GM12878 (cell line): ENCODE results near the gene SEC22C. TPM values are rescaled to one million over a fixed set of nuclear protein-coding genes. Genes with fewer than 3 reads are reported as not detected.

Source experiments
- ATAC-seq: fragments of 200-7000 bp; cut with Tn5 transposase; 3 replicates; pipeline ENCODE4 v1.9.1; 2020; ENCODE audit warnings: mild to moderate bottlenecking, moderate library complexity
- BruUV-seq: library from RNA; stranded (reverse); fragments of 400-500 nt; replicated peaks from 2 replicates; lab custom pipeline; 2021; lab: Mats Ljungman, UMichigan
- CTCF ChIA-PET: fragments of 300-600 bp; sonication (Branson Sonifier 250); formaldehyde crosslinking; extraction: SDS; loops from one replicate; lab custom pipeline; 2021; ENCODE audit warnings: inconsistent platforms; lab: Yijun Ruan, JAX
- POLR2A ChIA-PET: fragments of 350-600 bp; formaldehyde crosslinking; extraction: SDS; loops from one replicate; lab custom pipeline; 2021; ENCODE audit warnings: inconsistent platforms; lab: Charles Lee
- RAD21 ChIA-PET: fragments of 300-600 bp; sonication (Branson Sonifier 250); formaldehyde crosslinking; loops from one replicate; lab custom pipeline; 2023; ENCODE audit warnings: antibody characterized with exemption; ENCODE audit not compliant: unreplicated experiment; lab: Charles Lee
- SMC1A ChIA-PET: fragments of 300-600 bp; sonication (Branson Sonifier 250); formaldehyde crosslinking; loops from one replicate; lab custom pipeline; 2023; ENCODE audit not compliant: unreplicated experiment, uncharacterized antibody; lab: Charles Lee
- DNase-seq: peaks from one replicate; pipeline ENCODE4 v3.0.0-alpha.2; 2011; ENCODE audit warnings: low read depth, low spot score
- FAIRE-seq: peaks from 3 replicates; lab custom pipeline; 2011; peaks lifted over from hg19 to GRCh38; lab: Jason Lieb, UNC
- H2AFZ ChIP-seq: 2 replicates; pipeline ENCODE4 v1.6.0; 2011; ENCODE audit warnings: low read depth, low read length, control low read depth; ENCODE audit not compliant: control insufficient read depth
- H3K27ac ChIP-seq: 2 replicates; pipeline ENCODE4 v1.5.1; 2011; ENCODE audit warnings: control low read depth; ENCODE audit not compliant: control insufficient read depth, insufficient read depth
- H3K27me3 ChIP-seq, 2 experiments: replicated peaks in 1 of 2; 2 replicates each; pipeline versions ENCODE4 v1.6.0 to v1.6.1; 2011; ENCODE audit warnings: low read length in 1 of 2; ENCODE audit not compliant: control insufficient read depth in 2 of 2, insufficient read depth in 2 of 2
- H3K36me3 ChIP-seq, 2 experiments: 2 replicates each; pipeline ENCODE4 v1.5.1; 2011; ENCODE audit warnings: low read length in 1 of 2; ENCODE audit not compliant: control insufficient read depth in 2 of 2, insufficient read depth in 2 of 2
- H3K4me1 ChIP-seq: 2 replicates; pipeline ENCODE4 v1.6.1; 2011; ENCODE audit warnings: mild to moderate bottlenecking, low read length, moderate library complexity, mixed read lengths; ENCODE audit not compliant: control insufficient read depth, insufficient read depth
- H3K4me2 ChIP-seq: 2 replicates; pipeline ENCODE4 v1.6.0; 2011; ENCODE audit warnings: control low read depth; ENCODE audit not compliant: control insufficient read depth, insufficient read depth
- H3K4me3 ChIP-seq: fragments of 200-600 bp; sonication (generic); 2 replicates; pipeline ENCODE4 v1.5.1; 2016
- H3K79me2 ChIP-seq: 2 replicates; pipeline ENCODE4 v1.6.0; 2011; ENCODE audit warnings: low read length; ENCODE audit not compliant: control insufficient read depth, insufficient read depth
- H3K9ac ChIP-seq: 2 replicates; pipeline ENCODE4 v1.8.0; 2011; ENCODE audit warnings: low read length, control low read depth, mixed read lengths; ENCODE audit not compliant: control insufficient read depth, insufficient read depth
- H3K9me3 ChIP-seq: replicated peaks from 3 replicates; pipeline ENCODE4 v1.5.1; 2011; ENCODE audit warnings: mild to moderate bottlenecking, low read length; ENCODE audit not compliant: control insufficient read depth, insufficient read depth
- H4K20me1 ChIP-seq: 2 replicates; pipeline ENCODE4 v1.6.0; 2011; ENCODE audit not compliant: control insufficient read depth, insufficient read depth
- USF1 ChIP-seq: IDR thresholded peaks from 2 replicates; pipeline ENCODE4 v1.6.1; 2011; ENCODE audit warnings: borderline replicate concordance, low read depth, mild to moderate bottlenecking, moderate library complexity, mixed read lengths, low read length; ENCODE audit not compliant: insufficient read depth; ENCODE audit errors: extremely low read length
- YY1 ChIP-seq: IDR thresholded peaks from 2 replicates; pipeline ENCODE4 v1.6.1; 2011; ENCODE audit warnings: low read depth, mild to moderate bottlenecking, low read length
- WGBS: methylation state at CpG from one replicate; pipeline ENCODE4 v1.1.6; 2016; ENCODE audit warnings: low lambda C conversion rate; ENCODE audit not compliant: insufficient replicate concordance, insufficient coverage; ENCODE audit errors: missing lambda C conversion rate; 5-methylcytosine and 5-hydroxymethylcytosine counted together
- in situ Hi-C: fragments of 300-500 bp; cut with MboI; formaldehyde crosslinking; loops from 9 replicates; pipeline ENCODE4 v1.14.3; 2018; ENCODE audit warnings: mixed read lengths
- intact Hi-C: fragments of 100-400 bp; cut with micrococcal nuclease; formaldehyde crosslinking; loops from one replicate; pipeline ENCODE4 v1.14.2; 2022; ENCODE audit not compliant: unreplicated experiment
- polyA plus RNA-seq, 11 experiments: library from polyadenylated mRNA; depleted of rRNA in 4 of 11; unstranded in 6 of 11; stranded (reverse) in 5 of 11; fragments of >200 nt; fragmentation: Nextera tagmentation in 4 of 11; fragmentation: Illumina TruSeq in 1 of 11; extraction: Ambion mirVana in 4 of 11; extraction: Trizol in 1 of 11; gene quantifications; 1 replicate in 1 of 11; 2 replicates in 10 of 11; pipeline versions ENCODE4 v1.2.1 to v1.2.3, GENCODE V29; 2011 to 2016; ENCODE audit warnings: inconsistent platforms in 2 of 11, missing spikeins in 2 of 11, low read depth in 1 of 11
- total RNA-seq, 4 experiments: library from RNA; depleted of rRNA in 3 of 4; stranded (reverse); fragments of >200 nt in 3 of 4; fragmentation: Illumina TruSeq in 1 of 4; extraction: Trizol in 1 of 4; gene quantifications; 2 replicates each; pipeline versions ENCODE4 v1.2.1 to v1.2.3, GENCODE V29; 2013 to 2021

SEC22C gene
- total and polyA plus RNA-seq, 10 of the 15 experiments (the other 5 are each of a cell fraction or from before 2014, with no cell fraction given), result 15.6 to 47.0 (median 39.1) TPM

DNA sequence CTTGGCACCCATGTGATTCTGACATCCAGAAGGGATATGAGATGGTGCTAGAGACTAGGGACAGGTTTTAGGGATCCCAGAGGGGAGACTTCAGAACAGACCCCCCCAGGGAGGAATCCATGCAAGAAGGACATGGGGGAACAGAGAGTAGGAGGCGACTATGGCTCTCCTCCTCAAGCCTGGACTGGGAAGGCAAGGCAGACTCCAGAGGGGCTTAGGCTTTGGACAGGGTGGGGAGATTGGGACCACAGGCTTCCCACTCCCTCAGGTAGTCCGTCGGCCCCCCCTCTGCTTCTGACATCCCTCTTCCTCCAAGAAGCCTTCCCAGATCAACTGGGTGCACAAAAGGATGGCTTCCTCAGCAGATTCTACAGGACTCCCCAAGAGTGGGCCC is 82.3 kb downstream of the SEC22C start:
- CTCF ChIA-PET, result no interaction called here
- Histone ChIP-seq H3K79me2 (no peaks in the 10 kb centered on the region), H3K4me2 (no peak overlapping the region), H3K27ac (no peak overlapping the region), H3K27me3 (peaks cover 6 to 13% of the 10 kb centered on the region in 2 experiments), H3K9ac (no peak overlapping the region), H4K20me1 (no peaks in the 10 kb centered on the region), H2AFZ (no peak overlapping the region), H3K4me3 (no peak overlapping the region), H3K4me1 (peaks cover 6% of the 10 kb centered on the region; the same call in 1 of the 2 replicates), H3K36me3 (no peaks in the 10 kb centered on the region), H3K9me3 (no peaks in the 10 kb centered on the region)
- WGBS, result 71% methylated on average over 3 of the region's 3 CpGs
- FAIRE-seq (no peak), ATAC-seq (no peak), DNase-seq (no peak)
- intact Hi-C loops, result no loop called here
- SMC1A ChIA-PET, result no interaction called here
- RAD21 ChIA-PET, result no interaction called here
- in situ Hi-C loops, result no loop called here
- POLR2A ChIA-PET, result no interaction called here
- no TSS peak for BruUV-seq
- no peak for TF ChIP-seq USF1

DNA sequence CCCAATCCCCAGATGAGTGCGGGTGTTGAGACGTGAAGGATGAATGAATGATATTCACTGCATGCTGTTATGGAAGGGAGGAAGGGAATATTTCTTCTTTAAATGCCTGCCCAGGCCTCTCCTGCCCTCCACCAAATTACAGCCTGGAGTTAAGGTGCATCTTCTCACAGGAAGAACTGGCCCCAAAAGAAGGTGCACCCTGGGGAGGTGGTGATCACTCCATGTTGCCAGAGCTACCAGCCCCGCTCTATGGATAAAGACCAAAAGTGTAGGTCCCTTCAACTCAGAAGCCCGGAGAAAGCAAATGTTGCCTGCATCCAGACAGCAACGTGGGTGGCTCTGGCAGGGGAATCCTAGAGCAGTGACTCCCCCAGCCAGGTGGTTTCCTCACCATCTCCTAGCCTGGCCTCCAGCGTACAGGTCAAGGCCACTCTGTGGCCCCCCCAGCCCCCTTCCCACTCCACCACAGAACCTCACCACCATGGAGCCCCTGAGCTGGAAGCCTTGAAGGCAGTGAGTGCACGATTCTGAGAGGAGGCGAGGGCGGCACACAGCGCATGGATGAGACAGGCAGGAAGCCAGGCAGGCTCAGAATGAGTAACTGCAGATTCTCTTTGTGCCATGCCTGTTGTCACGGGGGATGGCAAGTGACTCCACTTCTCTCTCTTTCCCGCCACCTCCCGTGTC is 82.8 kb downstream of the SEC22C start:
- whole genome bisulfite sequencing, result 29% methylated on average over 13 of the region's 13 CpGs
- no peak overlapping the region for H3K9ac ChIP-seq
- ATAC-seq, result no peak
- H3K36me3 ChIP-seq, result no peaks in the 10 kb centered on the region
- no peak overlapping the region for H3K4me3 ChIP-seq
- no peaks in the 10 kb centered on the region for H3K79me2 ChIP-seq
- no peak for FAIRE-seq
- DNase-seq, result no peak
- peaks cover 6% of the 10 kb centered on the region; the same call in 1 of the 2 replicates for H3K4me1 ChIP-seq
- in situ Hi-C loops (no loop called here), intact Hi-C loops (no loop called here)
- H3K27ac ChIP-seq, result no peak overlapping the region
- no peaks in the 10 kb centered on the region for H4K20me1 ChIP-seq
- ChIA-PET RAD21 (no interaction called here), POLR2A (no interaction called here), CTCF (interaction anchor here (1.1 kb wide), 1 partner anchor 283 kb away, joined by 3 read pairs; no protein-coding TSS in a partner anchor), SMC1A (interaction anchor here (0.6 kb wide), 1 partner anchor 308 kb away, joined by 3 read pairs; no protein-coding TSS in a partner anchor)
- no peak overlapping the region; the same call in 1 of the 2 replicates for H3K4me2 ChIP-seq
- no peak overlapping the region for H2AFZ ChIP-seq
- no peak for TF ChIP-seq YY1
- BruUV-seq, result no TSS peak
- H3K9me3 ChIP-seq, result no peaks in the 10 kb centered on the region
- peaks cover 6 to 13% of the 10 kb centered on the region in 2 experiments for H3K27me3 ChIP-seq
